Measurements from ENCODE around the gene GRID2.

- TF ChIP-seq POLR2A (IDR thresholded peaks at IDR 0.05; ENCODE audit: low read length): no peak
- TF ChIP-seq GATA1 (IDR thresholded peaks at IDR 0.05; ENCODE audit: low read depth, low read length): no peak
Observed at GRCh38 chr4:93084599-93085305, 781.0 kb downstream of the GRID2 start.

Measured in erythroblast (primary cell).